HG02759 (cell line): ENCODE measurements around the gene ENTPD8.
"Not testable (repeated sequence)": the region's sequence is repeated elsewhere in the genome, so short reads cannot be mapped to it uniquely, and the experiment has no call there.

ENCODE experiments used
- ATAC-seq: cut with Tn5 transposase; IDR thresholded peaks from one replicate; pipeline ENCODE4 v1.9.1; 2021; ENCODE audit warnings: mild to moderate bottlenecking, moderate library complexity; ENCODE audit not compliant: unreplicated experiment

The ENTPD8 gene

DNA sequence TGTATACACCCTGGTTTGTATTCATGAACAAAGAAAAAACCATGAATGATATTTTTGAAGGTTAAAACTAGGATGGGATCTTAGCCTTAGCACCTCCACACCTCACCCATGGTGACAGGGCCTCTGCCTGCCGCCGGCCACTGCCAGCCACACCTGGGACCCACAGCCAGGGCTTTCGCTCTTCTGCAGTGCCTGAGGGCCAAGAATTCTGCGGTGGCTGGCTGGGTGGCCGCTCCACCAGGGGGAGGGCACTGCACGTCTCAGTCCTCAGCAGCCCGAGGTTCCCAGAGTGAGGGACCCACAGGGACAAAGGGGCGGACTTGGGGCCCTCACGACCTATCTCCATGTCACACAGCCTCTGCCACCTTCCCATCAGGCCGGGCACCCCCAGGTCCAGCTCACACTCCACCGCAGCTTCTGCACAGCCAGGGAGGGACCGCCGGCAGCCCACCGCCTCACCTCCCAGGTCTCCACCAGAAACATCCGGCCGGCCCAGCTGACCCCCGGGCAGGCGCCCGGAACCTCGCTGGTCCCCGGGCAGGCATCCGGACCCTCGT lies 25.1 kb downstream of the ENTPD8 start:
- no peak for ATAC-seq

DNA sequence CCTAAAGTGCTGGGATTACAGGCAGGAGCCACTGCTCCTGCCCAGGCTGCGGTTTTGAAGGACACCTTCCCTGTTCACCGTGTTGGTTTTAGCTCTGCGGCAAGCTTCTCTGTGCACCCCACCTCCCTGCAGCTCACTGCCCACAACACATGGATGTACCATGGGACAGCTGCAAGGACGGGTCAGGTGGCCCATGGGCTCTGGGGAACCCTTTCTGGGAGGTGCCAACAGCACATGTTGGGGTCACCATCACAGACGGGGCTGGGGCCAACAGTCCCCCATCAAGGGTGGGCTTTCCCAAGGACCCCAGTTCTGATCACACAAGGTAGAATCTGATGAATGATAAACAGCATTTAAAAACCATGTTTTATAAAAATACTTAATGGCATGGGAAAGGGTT lies 25.7 kb downstream of the ENTPD8 start:
- no peak for ATAC-seq

DNA sequence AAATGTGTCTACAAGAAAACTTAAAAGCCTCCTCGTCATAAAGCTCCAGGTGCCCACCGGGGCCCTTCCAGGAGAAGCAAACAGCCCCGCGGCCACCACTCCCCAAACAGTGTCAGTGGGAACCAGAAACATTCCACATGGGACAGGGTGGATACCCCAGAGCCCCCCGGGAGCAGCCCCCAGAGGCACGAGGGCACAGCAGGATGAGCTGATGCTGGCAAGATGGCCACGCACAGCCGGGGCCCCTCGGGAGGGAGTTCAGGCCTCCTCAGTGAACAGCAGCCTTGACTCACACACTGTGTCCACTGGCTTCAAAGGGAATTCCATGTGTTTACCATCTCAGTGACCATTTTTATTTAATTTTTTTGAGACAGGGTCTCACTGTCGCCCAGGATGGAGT lies 28.7 kb downstream of the ENTPD8 start:
- no peak for ATAC-seq

DNA sequence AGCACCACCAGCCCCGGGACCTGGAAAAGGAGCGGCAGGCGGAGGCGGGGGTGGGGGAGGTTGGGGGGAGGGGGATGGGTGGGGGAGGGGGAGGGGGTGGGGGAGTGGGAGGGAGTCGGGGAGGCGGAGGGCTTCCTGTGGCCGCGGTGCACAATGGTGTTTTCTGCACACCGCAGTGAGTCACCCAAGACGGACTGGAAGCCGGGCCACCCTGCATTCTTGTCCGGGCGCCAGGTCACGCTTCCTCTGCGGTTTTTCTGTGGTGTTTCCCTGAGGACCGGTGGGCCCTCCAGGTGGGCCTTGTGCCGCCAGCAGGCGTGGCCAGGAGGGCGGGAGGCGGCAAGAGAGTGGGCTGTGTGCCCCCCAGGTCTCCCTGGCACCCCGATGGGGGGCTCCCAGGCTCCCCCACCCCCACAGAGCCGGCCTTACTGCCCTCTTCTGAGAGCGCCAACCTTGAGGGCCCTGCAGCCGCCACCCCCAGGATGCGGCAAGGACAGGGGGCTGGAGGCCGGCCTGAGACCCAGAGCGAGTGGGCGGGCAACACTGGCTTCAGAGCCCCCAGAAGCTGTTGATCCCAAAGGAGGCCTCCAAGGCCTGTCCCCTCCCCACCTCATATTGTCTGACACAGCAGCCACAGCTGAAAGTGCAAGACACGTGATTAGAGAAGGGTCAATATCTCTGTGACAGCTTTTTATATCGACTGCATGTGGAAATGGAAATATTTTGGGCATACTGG lies 29.3 kb downstream of the ENTPD8 start:
- ATAC-seq: no peak

DNA sequence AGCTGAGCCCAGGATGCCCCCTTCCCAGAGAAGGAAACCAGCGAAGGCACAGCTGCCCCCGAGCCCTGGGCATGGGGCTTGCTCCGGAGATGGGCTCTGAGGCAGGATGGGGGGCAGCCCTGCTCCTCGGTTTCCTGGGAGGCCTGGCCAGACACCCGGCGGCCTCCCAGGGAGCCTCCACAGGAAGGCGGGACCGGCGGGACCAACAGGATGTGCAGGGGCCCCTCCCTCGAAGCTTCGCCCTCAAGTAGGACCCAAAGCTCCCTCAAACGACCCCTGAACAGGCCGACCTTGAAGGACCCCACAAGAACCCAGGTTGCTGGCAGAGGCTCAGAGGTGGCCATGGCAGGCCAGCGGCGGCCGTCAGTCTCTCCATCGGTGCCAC lies 29.9 kb downstream of the ENTPD8 start:
- ATAC-seq: no peak

DNA sequence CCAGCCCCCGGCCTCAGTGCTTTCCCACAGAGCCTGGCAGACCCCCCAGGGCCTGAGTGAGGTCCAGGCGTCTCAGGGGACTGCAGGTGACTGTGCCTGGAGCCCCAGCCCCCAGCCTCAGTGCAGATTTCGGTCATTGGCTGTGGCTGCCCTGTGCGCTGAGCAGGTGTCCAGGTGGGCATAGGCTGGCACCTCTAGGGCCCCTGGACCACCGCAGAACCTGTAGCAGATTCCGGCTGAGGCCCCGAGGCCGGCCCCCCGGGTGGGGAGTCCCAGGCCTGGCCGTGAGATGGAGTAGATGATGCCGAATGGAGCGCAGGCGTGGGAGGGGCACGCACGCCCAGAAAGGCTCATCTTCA lies 30.3 kb downstream of the ENTPD8 start:
- ATAC-seq: no peak

DNA sequence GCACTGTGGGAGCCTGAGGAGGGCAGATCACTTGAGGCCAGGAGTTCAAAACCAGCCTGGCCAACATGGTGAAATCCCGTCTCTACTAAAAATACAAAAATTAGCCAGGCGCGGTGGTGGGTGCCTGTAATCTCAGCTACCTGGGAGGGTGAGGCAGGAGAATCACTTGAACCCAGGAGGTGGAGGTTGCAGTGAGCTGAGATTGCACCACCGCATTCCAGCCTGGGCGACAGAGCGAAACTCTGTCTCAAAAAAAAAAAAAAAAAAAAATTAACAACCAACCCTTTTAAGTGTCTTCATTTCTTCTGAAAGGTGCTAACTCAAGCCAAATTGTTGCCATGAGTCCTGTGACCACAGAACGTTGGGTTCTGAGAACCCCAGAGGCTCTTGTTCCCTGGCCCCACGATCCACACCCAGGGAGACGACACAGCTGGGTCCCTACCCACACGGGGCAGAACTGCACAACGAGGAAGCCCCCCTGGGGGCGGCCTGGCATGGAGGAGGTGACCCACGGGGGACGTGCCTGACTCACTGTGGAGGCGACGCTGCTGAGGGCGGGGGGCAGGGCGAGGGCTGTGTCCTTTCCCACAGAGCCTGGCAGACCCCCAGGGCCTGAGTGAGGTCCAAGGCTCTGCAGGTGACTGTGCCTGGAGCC lies 30.8 kb downstream of the ENTPD8 start:
- ATAC-seq: not testable (repeated sequence)

DNA sequence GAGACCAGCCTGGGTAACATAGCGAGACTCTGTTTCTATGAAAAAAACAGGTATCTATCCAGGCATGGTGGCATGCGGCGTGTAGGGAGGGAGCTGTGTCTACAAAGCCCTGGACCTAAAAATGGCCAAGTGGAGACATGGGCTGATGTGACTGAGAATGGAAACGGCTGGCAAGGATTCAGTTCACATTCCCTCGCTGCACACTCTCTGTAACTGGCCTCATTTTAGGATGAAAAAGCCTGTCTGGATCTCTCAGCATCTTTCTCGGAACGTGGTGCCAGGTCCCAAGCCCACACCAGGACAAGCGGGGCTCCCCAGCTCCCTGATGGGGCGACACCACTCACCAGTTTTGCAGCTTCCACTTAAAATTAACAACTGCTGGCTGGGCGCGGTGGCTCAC lies 31.6 kb downstream of the ENTPD8 start:
- no peak for ATAC-seq

DNA sequence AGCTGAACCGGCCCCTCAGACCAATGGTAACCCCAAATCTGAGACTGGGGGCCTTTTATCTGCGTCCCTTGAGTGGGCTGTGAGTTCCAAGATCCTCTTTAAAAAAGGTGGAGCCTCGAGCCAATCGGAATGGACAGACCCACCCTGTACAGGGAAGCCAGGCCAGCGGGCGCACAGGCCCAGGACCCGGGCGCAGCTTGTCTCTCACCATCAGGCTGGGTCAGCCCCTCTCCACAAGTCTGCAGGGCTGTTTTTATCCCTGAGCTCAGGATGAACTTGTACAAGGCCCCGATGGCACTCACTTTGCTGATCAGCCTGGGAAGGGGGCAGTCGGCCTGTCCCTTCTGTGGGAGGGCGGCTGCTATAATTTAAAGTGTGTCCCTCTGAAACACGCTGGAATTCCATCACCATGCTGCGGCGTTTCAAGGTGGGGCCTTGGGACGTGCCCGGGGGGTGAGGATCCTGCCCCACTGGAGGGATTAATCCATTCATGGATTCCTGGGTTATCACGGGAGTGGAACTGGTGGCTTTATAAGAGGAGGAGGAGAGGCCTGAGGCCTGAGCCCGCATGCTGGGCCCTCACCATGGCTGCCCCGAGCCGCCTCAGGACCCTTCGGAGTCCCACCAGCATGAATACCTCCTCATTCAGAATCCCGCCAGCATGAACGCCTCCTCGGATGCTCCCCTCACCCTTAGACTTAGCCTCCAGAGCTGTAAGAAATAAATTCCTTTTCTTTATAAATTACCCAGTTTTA lies 32.3 kb downstream of the ENTPD8 start:
- no peak for ATAC-seq

DNA sequence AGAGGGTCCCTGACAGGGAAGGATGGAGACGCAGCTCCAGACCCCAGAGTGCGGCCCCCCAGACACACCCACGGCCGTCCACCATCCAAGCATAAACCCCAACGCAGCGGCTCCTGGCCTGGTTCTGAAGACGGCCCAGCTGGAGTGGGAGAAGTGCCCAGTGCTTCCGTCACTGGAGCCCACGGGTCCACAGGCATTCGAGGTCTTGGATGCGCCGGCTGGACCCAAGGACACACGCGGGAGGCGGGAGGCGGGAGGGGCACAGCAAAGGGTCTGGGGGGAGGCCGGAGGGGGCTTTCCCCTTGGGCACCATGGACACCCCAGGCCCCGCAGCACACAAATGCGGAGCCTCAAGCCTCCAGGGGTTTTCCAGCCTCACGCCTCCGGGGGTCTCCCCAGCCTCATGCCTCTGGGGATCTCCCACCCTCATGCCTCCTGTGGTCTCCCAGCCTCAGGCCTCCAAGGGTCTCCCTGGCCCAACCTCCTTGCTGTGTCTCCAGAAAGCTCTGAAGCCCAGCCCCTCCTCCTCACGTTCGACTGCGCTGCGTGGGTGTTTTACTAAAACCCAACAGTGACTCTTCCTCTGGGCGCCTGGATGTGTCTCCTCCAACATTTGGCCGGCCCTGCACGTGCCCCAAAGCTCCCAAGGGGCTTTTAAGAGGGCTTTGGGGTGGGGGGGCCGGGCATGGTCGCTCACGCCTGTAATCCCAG lies 33.4 kb downstream of the ENTPD8 start:
- no peak for ATAC-seq

DNA sequence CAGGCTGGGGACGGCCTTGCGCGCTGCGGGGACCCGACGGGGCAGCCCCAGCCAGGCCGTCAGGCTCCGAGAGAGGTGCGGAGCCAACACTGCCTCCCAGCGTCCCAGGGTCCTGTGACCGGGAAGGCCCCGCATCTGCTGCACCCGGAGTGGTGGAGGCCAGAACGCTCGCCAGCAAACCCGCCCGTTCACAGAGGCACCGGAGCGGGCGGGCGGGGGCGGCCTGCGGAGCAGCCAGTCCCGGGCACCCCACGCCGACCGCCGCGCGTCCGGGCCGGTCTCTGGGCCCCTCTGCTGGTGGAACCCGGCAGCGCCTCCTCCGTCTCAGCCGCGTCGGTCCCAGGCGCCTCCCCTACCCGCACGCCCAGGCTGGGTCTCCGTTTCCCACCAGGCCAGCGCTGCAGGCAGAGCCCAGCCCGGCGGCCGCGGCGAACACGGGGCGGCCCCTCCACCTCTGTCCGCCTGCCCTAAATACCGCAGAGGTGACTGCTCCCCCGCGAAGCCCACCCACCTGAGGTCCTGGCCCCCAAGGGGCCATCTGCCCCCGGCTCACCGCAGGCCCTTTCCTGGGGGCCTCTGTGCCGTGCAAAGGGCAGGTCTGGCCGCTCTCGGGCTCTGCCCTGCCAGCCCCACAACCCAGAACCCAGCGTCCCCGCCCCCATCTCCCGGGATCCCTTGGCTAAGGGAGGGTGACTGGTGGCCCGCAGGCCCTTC lies 34.1 kb downstream of the ENTPD8 start:
- peak; percentile 59 for ATAC-seq

DNA sequence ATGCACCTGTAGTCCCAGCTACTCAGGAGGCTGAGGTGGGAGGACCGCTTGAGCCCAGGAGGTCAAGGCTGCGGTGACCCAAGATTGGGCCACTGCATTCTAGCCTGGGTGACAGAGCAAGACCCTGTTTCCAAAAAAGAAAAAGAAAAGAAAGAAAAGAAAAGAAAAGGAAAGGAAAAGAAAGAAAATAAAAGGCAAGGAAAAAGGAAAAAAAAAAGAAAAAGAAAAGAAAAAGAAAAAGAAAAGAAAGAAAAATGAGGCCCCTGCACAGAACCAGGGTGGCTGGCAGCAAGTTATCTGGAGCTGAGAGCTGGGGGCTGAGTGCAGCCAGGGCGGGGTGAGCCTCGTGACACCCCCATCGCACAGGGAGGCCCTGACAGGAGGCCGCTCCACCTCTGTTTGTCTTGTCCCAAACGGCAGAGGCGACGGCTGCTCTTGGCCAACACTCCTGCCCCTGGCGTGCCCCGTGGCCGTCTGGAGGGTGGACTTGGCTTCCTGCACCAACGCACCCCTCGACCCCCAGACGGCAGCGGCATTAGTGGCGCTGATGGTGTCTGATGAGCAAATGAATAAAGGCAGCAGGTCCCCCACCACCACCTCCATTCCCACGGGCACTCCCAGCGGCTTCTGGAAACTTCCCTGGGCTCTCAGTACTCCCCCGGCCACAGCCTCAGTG lies 34.9 kb downstream of the ENTPD8 start:
- no peak for ATAC-seq

DNA sequence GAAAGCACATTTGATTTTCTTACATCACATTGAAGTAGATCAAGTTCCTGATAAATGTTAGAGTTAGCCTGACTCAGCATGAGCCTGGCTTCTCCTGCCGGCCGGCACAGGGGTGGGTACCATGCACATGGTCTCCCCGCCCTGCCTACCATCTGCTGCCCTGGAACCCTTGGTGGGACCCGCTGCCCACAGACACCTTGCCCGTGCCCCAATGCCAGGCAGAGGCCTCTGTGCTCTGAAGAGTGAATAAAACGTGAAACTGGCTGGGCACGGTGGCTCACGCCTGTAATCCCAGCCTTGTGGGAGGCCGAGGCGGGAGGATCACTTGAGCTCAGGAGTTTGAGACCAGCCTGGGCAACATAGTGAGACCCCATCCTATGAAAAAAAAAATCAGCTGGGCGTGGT lies 35.5 kb downstream of the ENTPD8 start:
- ATAC-seq: no peak

DNA sequence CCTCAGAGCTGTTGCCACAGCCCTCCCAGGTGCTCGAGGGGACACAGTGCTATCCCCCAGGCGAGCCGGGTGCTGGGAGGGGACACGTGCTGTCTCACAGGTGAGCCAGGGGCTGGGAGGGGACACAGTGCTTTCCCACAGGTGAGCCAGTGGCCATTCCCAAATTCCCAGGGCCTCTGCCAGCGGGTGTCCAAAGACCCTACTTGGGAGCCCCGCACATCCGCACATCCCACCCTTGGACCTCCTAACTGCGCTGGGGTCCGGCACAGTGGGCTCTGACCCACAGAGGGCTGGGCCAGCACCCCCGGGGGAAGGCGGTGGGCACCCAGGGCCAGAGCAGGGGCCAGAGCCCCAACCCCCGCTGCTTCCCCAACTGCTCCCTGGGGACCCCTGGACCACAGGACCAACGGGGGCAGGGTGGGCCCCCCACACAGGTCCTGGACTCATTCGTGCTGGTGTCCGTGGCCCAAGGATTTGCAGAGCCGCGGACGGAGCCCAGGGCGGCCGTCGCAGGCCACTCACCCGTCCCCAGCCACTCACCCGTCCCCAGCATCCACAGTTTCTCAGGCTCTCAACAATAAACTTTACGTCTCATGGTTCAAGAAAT lies 36.1 kb downstream of the ENTPD8 start:
- ATAC-seq: no peak

DNA sequence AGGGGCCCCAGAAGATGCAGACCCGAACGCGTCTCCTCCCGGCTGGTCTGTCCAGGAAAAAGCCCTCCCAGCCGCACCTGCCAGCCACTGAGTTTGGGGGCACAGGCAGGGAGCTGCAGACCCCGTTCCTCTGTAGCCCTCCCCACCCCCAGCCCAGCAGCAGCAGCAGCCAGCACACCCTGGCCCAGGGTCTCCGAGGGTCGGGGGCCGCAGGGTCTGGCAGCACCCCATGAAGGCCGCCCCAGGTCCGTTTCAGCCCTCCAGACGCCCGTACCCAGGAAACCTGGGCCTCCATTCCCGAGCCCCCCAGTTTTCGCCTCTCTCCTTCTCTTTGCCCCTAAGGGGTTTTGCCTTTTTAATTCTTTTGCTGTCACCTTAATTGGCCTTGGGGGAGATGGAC lies 37.9 kb downstream of the ENTPD8 start:
- ATAC-seq: no peak

DNA sequence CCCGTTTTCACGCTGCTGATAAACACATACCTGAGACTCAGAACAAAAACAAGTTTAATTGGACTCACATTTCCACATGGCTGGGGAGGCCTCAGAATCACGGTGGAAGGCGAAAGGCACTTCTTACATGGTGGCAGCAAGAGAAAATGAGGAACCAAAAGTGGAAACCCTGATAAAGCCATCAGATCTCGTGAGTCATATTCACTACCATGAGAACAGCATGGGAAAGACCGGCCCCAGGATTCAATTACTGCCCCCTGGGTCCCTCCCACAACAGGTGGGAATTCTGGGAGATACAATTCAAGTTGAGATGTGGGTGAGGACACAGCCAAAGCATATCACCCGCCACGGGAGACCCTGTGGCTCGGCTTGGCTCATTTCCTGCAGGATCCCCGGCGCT lies 38.4 kb downstream of the ENTPD8 start:
- ATAC-seq: no peak

DNA sequence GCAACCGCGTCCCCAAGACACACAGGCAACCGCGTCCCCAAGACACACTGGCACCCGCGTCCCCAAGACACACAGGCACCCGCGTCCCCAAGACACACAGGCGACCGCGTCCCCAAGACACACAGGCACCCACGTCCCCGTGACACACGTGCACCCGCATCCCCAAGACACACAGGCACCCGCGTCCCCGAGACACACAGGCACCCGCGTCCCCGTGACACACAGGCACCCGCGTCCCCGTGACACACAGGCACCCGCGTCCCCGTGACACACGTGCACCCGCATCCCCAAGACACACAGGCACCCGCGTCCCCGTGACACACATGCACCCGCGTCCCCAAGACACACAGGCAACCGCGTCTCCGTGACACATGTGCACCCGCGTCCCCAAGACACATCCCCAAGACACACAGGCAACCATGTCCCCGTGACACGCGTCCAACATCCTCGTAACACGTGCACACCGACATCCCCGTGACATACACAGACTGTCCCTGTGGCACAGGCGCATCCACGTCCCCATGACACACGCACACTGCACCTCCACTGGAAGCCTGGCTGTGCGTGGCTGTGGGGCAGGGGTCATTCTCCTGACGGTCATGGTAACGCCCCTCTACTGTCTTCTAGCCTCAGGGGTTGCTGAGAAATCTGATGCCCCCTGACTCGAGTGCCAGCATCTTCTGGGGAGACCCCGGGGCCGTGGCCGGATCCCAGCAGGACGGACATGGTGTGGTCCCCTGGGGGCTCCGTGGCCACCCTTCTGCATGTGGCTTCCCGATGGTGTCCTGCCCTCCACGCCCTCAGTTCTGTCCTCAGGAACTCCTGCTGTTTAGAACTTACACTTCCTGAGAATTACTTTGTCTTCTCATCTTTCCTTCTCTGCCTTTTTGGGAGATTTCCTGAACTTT lies 42.3 kb downstream of the ENTPD8 start:
- no peak for ATAC-seq

DNA sequence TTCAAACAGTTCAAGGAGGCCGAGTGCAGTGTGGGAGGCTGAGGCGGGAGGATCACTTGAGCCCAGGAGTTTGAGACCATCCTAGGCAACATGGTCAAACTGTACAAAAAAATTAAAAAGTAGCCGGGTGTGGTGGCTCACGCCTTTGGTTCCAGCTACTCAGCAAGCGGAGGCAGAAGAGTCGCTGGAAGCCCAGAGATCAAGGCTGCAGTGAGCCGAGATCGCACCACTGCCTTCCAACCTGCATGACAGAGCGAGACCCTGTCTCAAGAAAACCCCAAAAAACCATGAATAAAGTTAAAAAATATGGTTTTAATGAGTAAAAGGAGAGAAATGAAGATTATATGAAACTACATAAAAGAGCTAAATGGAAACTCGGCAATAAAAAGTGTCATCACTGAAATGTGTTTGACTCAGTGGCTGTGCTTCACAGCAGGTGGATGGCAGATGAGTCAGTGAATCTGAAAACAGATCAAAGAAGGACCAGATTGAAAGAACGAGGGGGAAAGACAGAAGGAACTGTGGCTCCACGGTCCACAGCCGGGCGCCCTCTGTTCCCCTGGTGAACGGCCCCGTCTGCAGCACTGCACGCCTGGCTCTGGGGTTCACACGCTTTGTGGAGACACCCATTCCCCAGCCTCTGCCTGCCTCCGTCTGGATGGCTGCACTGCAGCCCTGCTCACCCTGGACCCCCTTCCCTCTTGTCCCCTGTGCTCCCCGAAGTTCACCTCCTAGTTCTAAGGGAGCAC lies 43.3 kb downstream of the ENTPD8 start:
- no peak for ATAC-seq
